ENCODE measurements around the gene PNMT.

PNMT gene

DNA sequence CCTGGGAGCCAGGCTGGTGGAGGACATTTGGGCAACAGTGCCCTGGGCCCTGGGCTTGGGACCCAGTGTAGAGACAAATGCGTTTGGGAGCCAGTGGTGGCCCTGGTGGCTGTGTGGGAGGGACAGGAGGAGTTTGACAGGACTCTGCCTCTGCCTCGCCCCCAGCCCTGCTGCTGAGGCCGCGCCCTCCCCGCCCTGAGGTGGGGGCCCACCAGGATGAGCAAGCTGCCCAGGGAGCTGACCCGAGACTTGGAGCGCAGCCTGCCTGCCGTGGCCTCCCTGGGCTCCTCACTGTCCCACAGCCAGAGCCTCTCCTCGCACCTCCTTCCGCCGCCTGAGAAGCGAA, 15.0 kb upstream of the PNMT start:
- DNase-seq: peak; percentile 26

DNA sequence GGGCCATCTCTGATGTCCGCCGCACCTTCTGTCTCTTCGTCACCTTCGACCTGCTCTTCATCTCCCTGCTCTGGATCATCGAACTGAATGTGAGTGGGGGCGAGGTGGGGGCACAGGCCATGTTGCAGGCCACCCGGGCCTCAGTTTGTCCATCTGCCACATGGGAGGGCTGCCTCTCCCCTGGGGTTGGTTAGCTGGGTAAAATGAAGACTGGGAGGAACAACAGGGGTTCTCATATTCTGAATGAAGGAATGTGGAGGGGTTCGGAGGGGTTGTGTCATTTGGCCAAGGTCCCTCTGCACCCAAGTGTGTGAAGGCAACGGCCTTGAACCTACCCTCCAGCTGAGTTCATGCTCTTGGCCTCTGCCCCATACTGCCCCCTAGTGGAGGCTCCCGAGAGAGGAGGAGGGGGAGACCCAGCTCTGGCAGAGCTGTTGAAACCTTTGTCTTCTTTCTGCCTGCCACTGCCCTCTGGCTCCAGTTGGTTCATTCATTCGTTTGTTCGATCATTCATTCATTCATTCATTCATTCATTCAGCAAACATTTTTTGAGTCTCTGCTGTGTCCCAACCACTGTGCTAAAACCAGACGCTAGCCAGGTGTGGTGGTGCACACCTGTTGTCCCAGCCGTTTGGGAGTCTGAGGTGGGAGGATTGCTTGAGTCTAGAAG, 14.5 kb upstream of the PNMT start:
- peak; percentile 30 for DNase-seq

GRCh38 chr17:39655105-39655504, 13.1 kb upstream of the PNMT start:
- DNase-seq: no peak

- no peak for DNase-seq
Measured at GRCh38 chr17:39658346-39658745, 9.9 kb upstream of the PNMT start.

DNA sequence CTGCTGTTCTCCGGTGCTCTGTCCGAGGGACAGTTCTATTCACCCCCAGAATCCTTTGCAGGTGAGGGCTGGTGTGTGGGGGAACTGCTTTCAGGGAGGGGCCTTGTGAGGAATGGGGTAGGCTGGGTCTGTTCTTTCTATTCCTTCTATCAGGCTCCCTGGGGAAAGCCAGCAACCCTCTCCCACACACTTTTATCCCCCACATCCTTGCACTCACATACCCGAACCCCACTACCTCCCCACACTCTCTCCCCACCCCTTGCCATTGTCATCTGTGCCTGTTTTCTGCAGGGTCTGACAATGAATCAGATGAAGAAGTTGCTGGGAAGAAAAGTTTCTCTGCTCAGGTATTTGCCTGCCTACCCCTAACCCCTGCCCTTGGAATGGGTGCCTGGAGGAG, 9.5 kb upstream of the PNMT start:
- DNase-seq: no peak

DNA sequence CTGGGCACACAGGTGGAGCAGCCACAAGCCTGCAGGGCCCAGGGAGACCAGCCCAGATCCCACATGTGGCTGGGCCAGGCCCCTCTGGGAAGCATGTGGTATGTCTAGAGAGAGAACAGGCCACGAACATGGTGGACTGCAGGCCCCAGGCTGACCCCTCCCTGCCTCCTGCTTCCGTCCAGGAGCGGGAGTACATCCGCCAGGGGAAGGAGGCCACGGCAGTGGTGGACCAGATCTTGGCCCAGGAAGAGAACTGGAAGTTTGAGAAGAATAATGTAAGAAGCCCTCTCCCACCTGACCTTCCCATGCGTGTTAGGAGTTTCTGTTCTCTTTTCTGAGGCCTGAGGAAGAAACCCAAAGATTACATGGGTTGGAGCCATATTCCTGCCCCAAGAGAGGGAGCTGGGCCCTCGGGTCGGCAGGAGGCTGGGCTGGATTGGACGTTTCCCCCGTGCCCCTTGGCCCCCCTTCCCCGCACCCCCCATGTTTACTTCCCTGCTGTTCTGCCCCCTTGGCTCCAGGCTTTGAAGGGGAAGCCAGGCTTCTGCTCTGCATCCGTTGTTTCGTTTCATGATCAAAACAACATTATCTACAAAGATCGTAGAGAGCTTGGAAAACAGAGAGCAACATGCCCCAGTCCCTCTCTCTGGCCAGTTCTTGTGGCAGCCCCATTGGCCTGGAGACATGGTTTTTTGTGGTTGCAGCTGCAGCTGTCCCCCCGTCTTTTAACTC, 8.8 kb upstream of the PNMT start:
- DNase-seq: no peak

DNA sequence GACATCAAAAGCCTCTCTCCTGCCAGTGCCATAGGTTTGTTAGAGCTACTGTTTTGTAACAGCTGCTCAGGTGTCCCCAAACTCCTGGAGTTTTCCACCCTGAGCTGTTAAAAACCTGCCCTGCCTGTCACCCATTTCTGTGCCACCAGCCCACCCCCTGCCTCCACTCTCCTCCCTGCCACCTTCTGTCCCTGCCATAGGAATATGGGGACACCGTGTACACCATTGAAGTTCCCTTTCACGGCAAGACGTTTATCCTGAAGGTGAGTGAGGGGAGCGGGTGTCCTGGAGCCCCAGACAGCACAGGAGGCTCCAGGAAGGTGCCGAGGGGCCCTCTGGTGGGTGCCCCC, 8.3 kb upstream of the PNMT start:
- DNase-seq: no peak

- no peak for DNase-seq
Measured at GRCh38 chr17:39660397-39661385, 7.6 kb upstream of the PNMT start.

GRCh38 chr17:39661744-39662541, 6.3 kb upstream of the PNMT start:
- no peak for DNase-seq

- no peak for DNase-seq
Measured at GRCh38 chr17:39662551-39663339, 5.5 kb upstream of the PNMT start.

DNA sequence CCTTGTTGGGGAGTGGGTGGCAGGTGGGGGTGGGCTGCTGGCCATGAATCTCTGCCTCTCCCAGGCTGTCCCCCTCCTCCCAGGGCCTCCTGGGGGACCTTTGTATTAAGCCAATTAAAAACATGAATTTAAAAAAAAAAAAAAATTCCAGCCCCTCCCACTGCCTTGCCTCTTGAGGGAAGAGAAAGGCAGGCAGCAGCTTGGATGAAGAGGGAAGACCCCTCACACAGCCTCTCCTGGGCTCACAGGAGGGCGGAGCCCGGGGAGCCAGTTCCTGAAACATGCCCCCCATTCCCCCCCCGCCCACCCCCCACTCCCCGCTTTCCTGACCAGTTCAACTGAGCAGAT, 4.9 kb upstream of the PNMT start:
- DNase-seq: no peak

GRCh38 chr17:39663688-39664580, 4.3 kb upstream of the PNMT start:
- no peak for DNase-seq

DNA sequence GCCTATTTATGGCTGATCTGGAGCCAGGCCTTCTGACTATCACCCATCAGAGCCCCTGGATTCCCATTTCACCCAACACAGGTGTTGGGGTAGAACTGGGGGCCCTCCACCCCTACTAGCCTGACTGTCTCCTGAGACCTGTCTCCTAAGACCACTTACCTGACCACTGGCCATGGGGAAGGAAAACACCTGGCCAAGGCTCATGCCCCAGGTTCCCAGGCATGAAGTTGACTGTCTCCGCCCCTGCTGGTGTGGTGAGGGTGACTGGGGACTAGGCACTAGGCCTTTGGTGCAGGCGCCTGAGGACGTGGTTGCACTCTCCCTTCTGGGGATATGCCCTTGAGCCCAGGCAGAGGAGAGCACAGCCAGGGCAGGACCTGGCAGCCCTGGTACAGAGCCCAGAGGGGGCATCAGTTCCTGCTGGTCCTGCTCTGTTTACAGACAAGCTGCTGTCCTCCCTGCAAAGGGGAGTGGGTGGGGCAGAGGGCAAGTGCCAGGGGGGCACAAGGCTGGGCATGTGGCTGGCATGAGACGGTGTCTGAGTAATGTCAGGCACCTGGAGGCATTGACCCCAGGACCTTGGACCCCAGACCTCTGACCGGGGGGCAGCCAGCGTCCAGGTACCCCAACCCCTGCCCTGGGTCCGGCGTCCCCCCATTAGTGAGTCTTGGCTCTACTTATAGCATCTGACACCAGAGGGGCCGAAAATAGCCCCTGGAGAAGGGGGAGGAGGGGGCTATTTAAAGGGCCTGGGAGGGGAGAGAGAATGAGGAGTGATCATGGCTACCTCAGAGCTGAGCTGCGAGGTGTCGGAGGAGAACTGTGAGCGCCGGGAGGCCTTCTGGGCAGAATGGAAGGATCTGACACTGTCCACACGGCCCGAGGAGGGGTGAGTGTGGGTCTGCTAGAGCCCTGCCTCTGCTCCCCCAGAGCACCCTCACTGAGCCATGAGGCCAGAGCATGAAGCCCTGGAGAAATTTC, 3.4 kb upstream of the PNMT start, which contains the start of gene TCAP:
Gene TCAP, plus strand, starts transcription at position 769 of the 981 bp plus-strand sequence. Its CDS starts 11 bp downstream, at position 780.
- DNase-seq: no peak

GRCh38 chr17:39665642-39666224, 2.5 kb upstream of the PNMT start:
- DNase-seq: no peak

GRCh38 chr17:39666231-39666600, 2.0 kb upstream of the PNMT start:
- no peak for DNase-seq

- DNase-seq: no peak
Measured at GRCh38 chr17:39666601-39667261, 1.5 kb upstream of the PNMT start.

DNA sequence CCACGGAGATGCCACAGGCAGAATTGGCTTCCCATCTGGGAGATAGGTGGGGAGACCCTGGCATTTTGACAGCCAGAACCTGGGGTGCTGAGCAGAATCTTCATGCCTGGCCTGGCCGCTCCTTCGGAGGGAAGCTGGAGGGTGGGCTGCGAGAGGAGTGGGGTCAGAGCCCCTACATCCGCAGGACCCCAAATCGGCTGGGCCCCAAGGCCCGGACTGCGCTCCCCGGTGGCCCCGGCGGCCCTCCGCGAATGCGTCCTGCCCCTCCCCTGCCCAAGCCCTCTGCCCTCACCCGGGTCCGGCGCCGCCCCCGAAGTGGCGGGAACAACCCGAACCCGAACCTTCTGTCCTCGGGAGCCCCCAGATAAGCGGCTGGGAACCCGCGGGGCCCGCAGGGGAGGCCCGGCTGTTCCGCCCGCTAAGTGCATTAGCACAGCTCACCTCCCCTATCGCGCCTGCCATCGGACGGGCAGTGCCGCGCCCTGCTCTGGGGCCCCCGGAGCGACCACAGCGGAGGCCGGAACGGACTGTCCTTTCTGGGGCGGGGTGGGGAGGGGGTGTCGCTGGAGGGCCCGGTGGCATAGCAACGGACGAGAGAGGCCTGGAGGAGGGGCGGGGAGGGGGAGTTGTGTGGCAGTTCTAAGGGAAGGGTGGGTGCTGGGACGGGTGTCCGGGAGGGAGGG, 850 bp upstream of the PNMT start:
- DNase-seq: no peak
